Liver (tissue), 3 donors: ENCODE measurements around the gene HIGD1A.
"Not testable (repeated sequence)": the region's sequence is repeated elsewhere in the genome, so short reads cannot be mapped to it uniquely, and the experiment has no call there.

ENCODE experiments used
- CTCF ChIP-seq: fragments of 150-350 bp; IDR thresholded peaks from 2 replicates; pipeline ENCODE4 v1.5.1; 2017; ENCODE audit warnings: improper control_type of control experiment, low read depth, low read length; ENCODE audit not compliant: missing input control
- EGR1 ChIP-seq, 2 donors: IDR thresholded peaks; 2 replicates each; pipeline ENCODE4 v1.6.1; 2016 to 2018; ENCODE audit warnings: antibody characterized with exemption in 2 of 2, low read depth in 2 of 2
- HNF4G ChIP-seq: IDR thresholded peaks from 2 replicates; pipeline ENCODE4 v1.6.1; 2016; ENCODE audit warnings: antibody characterized with exemption
- MAX ChIP-seq: IDR thresholded peaks from 2 replicates; pipeline ENCODE4 v1.6.1; 2016; ENCODE audit warnings: antibody characterized with exemption
- RAD21 ChIP-seq, 2 donors: IDR thresholded peaks; 2 replicates each; pipeline ENCODE4 v1.6.1; 2016; ENCODE audit warnings: antibody characterized with exemption in 2 of 2, mild to moderate bottlenecking in 2 of 2
- REST ChIP-seq: IDR thresholded peaks from 2 replicates; pipeline ENCODE4 v1.6.1; 2016; ENCODE audit warnings: antibody characterized with exemption, mild to moderate bottlenecking
- YY1 ChIP-seq: IDR thresholded peaks from 2 replicates; pipeline ENCODE4 v1.6.1; 2016; ENCODE audit warnings: antibody characterized with exemption, mild to moderate bottlenecking
- donor health status: healthy.
- donor health status: healthy.

- TF ChIP-seq REST; RAD21 (IDR thresholded peaks at IDR 0.05); CTCF; EGR1 (IDR thresholded peaks at IDR 0.05; ENCODE audit: low read depth in 2 of 2); HNF4G; YY1; MAX: not testable (repeated sequence)
Measured at GRCh38 chr3:42810706-42811105, 6.4 kb upstream of the HIGD1A start.
